Right ventricle myocardium superior (tissue), 1 donor: ENCODE results near the gene RAD54L. TPM values are rescaled to one million over a fixed set of nuclear protein-coding genes. Genes with fewer than 3 reads are reported as not detected.
A peak's percentile ranks its signal among the peaks of the same experiment; 100 is the strongest.
"Not testable (repeated sequence)": the region's sequence is repeated elsewhere in the genome, so short reads cannot be mapped to it uniquely, and the experiment has no call there.

ENCODE experiments used
- ATAC-seq: fragments of 200-7000 bp; cut with Tn5 transposase; one replicate; pipeline ENCODE4 v1.9.1; 2020; ENCODE audit warnings: mild to moderate bottlenecking; ENCODE audit not compliant: poor library complexity
- DNase-seq: peaks from one replicate; pipeline ENCODE4 v3.0.0-alpha.2; 2020
- intact Hi-C: fragments of 100-400 bp; cut with DNase I; formaldehyde crosslinking; loops from one replicate; pipeline ENCODE4 v1.11.2; 2022
- total RNA-seq: library from RNA; stranded (reverse); fragmentation: NEBNext Ultra II Directional; extraction: Animal tissue kit (Norgen Biotek cat#: 25700); gene quantifications from one replicate; pipeline ENCODE4 v1.2.1, GENCODE V29; 2021
- donor health status: DM: no; HTN: yes; CAD: no; lungs with severe emphysema.

The RAD54L gene
- total RNA-seq, 1 donor from 2014 or later: 0.48 TPM

DNA sequence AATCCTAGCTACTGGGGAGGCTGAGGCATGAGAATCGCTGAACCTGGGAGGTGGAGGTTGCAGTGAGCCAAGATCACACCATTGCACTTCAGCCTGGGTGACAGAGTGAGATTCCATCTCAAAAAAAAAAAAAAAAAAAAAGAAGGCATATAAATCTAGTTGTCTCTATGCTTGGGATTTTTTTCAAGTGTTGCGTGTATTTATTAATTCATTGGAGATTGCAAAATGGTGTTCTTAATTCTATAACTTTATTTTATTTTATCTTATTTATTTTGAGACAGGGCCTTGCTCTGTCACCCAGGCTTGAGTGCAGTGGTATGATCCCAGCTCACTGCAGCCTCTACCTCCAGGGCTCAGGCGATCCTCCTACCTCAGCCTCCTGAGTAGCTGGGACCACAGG, 16.3 kb upstream of the RAD54L start:
- ATAC-seq, intact Hi-C loops, DNase-seq: not testable (repeated sequence)

- ATAC-seq (no peak), DNase-seq (no peak)
- intact Hi-C loops: no loop called here
These were observed 10.7 kb upstream of the RAD54L start for GRCh38 chr1:46236882-46237281.

DNA sequence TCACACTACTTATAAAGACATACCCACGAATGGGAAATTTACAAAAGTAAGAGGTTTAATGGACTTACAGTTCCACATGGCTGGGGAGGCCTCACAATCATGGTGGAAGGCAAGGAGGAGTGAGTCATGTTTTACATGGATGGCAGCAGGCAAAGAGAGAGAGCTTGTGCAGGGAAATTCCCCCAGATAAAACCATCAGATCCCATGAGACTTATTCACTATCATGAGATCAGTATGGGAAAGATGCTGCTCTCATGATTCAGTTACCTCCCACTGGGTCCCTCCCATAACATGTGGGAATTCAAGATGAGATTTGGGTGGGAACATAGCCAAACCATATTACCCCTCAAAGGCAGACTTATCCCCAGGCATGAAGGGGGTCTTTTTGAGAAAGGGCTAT, 8.7 kb upstream of the RAD54L start:
- intact Hi-C loops, ATAC-seq, DNase-seq: not testable (repeated sequence)

GRCh38 chr1:46241733-46242132, 5.8 kb upstream of the RAD54L start:
- ATAC-seq, DNase-seq, intact Hi-C loops: not testable (repeated sequence)

DNA sequence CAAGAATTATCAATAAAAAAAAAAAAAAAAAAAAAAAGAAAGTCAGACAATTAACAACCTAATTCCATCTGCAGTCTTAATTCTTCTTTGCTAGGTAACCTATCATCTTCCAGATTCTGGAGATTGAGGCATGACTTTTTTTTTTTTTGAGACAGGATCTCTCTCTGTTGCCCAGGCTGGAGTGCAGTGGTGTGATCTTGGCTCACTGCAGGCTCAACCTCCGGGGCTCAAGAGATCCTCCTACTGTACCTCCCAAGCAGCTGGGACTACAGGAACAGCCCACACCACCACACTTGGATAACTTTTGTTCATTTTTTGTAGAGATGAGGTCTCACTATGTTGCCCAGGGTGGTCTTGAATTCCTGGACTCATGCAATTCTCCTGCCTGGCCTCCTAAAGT, 4.6 kb upstream of the RAD54L start:
- DNase-seq (no peak), ATAC-seq (no peak)
- intact Hi-C loops: no loop called here

DNA sequence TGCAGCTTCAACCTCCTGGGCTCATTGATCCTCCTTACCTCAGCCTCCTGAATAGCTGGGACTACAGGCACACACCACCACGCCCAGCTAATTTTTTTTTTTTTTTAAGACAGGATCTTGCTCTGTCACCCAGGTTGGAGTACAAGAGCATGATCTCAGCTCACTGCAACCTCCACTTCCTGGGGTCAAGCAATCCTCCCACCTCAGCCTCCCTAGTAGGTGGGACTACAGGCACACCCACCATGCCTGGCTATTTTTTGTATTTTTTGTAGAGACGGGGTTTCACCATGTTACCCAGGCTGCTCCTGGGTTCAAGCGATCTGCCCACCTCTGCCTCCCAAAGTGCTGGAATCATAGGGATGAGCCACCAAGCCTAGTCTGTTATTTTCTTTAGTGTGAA, 3.7 kb upstream of the RAD54L start:
- ATAC-seq, DNase-seq, intact Hi-C loops: not testable (repeated sequence)

DNA sequence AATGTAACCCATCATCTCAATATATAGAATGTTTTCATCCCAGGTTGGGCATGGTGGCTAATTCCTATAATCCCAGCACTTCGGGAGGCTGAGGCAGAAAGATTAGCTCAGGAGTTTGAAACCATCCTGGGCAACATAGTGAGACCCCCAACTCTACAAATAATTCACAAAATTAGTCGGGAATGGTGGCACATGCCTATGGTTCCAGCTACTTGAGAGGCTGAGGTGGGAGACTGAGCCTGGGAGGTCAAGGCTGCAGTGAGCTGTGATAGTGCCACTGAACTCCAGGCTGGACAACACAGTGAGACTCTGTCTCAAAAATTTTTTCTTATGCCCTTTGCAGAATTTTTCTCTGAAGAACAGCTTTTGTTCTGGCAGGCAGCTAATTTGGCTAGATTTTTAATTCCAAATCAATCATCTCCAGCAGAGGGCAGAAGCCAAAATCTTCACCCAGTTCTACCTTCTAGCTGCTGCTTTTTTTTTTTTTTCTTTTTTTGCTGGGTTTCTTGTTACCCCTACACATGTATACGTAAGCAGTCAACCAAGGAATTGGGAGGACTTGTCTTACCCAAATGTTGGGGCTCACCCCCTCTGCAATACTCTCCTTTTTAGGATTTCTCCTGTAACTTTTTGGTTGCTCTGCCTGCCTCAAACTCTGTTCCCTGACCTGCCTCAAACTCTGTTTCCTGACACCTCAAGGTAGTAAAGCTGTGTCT, 2.7 kb upstream of the RAD54L start:
- intact Hi-C loops: no loop called here
- ATAC-seq (no peak), DNase-seq (no peak)

- intact Hi-C loops, ATAC-seq: not testable (repeated sequence)
These were observed 1.4 kb upstream of the RAD54L start for GRCh38 chr1:46246136-46246535.

GRCh38 chr1:46246548-46247435, 771 bp upstream of the RAD54L start:
- ATAC-seq (peak; percentile 93), DNase-seq (peak; percentile 64)
- intact Hi-C loops: no loop called here

More at GRCh38 chr1:46246136-46246535, 1.4 kb upstream of the RAD54L start:
- not testable (repeated sequence) for DNase-seq

DNA sequence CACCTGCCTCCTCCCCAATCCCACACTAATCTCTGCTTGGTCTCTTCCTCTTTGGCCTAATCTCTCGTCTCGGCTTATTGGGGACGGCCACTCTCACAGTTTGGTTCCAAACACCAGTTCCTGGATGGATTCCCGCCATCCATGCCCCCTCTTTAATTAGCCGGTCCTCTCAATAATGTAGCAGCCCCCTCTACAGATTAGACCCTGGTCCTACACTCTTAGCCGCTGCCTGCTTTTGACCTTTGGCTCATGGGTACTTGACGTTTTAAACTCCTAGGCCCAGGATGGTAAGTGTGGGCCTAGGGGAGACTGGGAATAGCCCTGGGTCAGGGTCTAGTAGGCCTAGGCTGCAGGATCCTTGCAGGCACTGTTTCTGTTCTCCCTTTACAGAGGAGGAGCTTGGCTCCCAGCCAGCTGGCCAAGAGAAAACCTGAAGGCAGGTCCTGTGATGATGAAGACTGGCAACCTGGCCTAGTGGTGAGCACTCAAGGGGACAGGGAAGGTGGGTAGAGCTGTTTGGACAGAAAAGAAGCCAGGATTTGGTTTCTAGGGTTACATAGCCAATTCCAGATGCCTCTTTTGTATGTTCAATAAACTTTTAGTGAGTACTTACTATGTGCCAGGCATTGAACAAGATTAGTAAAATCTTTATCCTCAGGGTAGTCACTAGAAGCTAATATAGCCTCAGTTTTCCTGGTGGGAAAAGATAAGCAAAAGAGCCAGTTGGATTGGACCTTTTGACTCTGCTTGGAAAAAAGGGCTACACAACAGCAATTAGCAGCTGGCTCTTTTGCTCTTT, 758 bp downstream of the RAD54L start:
- DNase-seq (peak; percentile 56), ATAC-seq (no peak)
- intact Hi-C loops: no loop called here

DNA sequence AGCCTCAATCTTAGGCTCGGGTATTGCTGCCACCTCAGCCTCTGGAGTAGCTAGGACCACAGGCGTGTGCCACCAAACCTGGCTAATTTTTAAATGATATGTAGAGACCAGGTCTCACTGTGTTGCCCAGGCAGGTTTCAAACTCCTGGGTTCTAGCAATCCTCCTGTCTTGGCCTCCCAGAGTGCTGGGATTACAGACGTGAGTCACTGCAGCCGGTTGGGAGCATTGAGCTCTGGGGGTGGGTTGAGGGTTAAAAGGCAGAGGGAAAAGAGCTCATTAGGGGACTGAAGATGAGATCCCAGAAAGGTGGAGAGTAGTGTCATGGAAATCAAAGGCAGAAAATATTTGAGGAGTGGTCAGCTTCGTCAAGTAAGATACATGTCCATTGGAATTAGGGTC, 7.1 kb downstream of the RAD54L start:
- intact Hi-C loops: no loop called here
- DNase-seq (no peak), ATAC-seq (no peak)

- no peak for DNase-seq
- intact Hi-C loops: no loop called here
- ATAC-seq: no peak
These were observed 9.0 kb downstream of the RAD54L start for GRCh38 chr1:46256523-46256922.

DNA sequence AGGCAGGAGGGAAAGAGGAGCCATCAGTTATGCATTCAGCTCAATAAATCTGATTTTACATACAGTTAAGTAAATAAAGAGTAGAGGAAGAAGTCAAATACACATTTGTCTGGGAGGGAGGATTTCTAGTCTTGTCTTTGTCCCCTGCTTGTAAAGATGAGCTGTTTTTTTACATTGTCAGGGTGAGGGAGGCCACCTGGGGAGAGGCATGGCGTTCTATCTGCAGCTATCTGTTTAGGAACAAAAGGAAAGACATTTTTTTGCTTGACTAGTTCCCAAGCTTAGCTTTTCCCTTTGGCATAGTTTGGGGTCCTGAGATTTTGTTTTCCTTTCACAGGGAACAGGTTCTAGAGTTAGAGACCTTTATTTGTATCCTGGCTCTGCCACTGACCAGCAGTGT, 14.9 kb downstream of the RAD54L start:
- no peak for DNase-seq
- ATAC-seq: no peak

GRCh38 chr1:46263146-46263545, 15.6 kb downstream of the RAD54L start:
- no peak for ATAC-seq
- intact Hi-C loops: no loop called here
- DNase-seq: no peak

More for the DNA sequence above, 14.9 kb downstream of the RAD54L start:
- intact Hi-C loops: no loop called here

DNA sequence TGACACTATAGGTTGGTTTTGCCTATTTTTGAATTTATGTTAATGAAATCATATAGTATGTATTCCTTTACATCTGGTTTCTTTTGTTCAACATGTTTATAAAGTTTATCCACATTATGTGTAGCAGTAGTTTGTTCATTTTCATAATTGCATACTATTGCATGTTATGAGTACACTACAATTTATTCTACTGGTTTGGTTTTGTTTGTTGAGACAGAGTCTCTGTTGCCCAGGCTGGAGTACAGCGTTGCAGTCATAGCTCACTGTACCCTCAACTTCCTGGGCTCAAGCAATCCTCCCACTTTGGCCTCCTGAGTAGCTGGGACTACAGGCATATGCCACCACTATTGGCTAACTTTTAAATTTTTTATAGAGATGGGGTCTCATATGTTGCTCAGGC, 21.0 kb downstream of the RAD54L start:
- DNase-seq (no peak), ATAC-seq (no peak)
- intact Hi-C loops: no loop called here

DNA sequence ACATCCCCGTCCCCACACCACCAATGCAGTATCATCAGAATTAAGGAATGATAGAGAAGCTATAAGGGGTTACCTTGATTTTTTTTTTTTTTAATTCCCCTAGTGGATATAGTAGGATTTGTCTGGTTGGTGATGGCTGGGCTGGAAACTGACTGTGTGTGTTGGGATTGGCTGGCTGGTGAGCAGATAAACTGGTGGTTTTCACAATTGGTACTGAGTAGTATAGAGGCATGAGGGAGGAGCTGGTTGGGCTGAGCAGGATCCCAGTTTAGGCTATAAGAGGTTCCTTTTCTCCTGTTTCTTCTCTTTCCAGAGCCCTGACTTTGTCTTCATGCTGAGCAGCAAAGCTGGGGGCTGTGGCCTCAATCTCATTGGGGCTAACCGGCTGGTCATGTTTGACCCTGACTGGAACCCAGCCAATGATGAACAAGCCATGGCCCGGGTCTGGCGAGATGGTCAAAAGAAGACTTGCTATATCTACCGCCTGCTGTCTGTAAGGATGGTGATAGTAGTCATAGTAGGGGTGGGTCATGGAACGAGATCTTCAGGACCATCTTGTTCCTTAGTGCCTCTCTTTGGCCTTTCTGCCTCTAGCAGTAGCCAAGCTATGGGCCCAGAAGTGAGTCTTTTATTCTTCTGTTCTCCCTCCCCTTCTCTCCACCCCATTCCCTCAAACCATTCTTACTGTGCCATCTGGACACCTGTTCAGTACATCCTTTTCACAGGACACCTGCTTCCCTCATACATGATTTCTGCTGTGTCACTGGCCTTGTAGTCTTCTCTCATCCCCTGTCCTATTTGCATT, 26.9 kb downstream of the RAD54L start:
- intact Hi-C loops: no loop called here
- DNase-seq: no peak
- no peak for ATAC-seq

DNA sequence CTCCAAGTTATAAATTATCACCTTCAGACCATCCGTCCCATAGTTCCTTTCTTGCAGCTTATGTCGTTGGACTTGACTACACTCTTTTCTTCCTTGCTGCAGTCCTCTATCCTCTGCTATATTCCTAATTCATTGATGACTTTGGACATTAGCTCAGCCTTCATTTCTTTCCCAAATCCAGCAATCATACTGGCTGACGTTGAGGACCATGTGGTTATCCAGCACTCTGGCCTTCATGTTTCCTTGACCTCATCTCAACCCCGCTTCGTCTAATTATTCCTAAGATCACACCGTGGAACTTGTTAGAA, 27.4 kb downstream of the RAD54L start:
- intact Hi-C loops: no loop called here
- no peak for ATAC-seq
- no peak for DNase-seq

- DNase-seq (no peak), ATAC-seq (no peak)
- intact Hi-C loops: no loop called here
These were observed 30.3 kb downstream of the RAD54L start for GRCh38 chr1:46277658-46278373.
